ENCODE measurements around the gene HHIPL2.

DNA sequence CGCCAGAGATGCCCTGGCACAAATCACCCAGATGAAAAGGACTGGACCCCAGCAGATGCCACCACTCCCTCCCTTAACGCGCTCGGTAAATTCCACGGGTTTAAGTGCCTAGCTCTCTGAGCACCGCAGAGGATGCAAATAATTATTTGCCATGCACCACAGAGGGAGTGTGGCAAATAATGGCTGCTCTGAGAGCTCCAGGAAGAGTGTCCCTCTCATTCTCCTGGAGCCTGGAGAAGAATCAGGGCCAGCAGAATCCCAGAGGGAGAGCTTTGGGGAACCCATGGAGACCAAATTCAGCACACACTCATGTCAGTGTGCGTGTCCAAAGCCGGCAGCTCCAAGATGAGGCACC lies 667 bp downstream of the HHIPL2 start:
- TF ChIP-seq, protein P1, sequence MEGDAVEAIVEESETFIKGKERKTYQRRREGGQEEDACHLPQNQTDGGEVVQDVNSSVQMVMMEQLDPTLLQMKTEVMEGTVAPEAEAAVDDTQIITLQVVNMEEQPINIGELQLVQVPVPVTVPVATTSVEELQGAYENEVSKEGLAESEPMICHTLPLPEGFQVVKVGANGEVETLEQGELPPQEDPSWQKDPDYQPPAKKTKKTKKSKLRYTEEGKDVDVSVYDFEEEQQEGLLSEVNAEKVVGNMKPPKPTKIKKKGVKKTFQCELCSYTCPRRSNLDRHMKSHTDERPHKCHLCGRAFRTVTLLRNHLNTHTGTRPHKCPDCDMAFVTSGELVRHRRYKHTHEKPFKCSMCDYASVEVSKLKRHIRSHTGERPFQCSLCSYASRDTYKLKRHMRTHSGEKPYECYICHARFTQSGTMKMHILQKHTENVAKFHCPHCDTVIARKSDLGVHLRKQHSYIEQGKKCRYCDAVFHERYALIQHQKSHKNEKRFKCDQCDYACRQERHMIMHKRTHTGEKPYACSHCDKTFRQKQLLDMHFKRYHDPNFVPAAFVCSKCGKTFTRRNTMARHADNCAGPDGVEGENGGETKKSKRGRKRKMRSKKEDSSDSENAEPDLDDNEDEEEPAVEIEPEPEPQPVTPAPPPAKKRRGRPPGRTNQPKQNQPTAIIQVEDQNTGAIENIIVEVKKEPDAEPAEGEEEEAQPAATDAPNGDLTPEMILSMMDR (IDR thresholded peaks at IDR 0.05) = no peak
- TF ChIP-seq POLR2A (IDR thresholded peaks at IDR 0.05) = no peak
